Ovary (tissue), 9 donors: ENCODE data around the gene MAGI1. TPM values are rescaled to one million over a fixed set of nuclear protein-coding genes. Genes with fewer than 3 reads are reported as not detected.

Experiments used
- DNase-seq, 5 donors: peaks; one replicate each; pipeline ENCODE4 v3.0.0-alpha.2; 2019 to 2020
- H3K27ac ChIP-seq, 2 donors: fragments of 200-600 bp; one replicate each; pipeline versions ENCODE4 v1.5.1 to v1.8.0; 2019 to 2022
- H3K27me3 ChIP-seq: fragments of 200-600 bp; one replicate; pipeline ENCODE4 v1.8.0; 2022
- H3K36me3 ChIP-seq: fragments of 200-600 bp; sonication (generic); one replicate; pipeline ENCODE4 v1.5.1; 2019
- H3K4me1 ChIP-seq: one replicate; pipeline ENCODE4 v1.8.1; 2013; ENCODE audit warnings: mild to moderate bottlenecking, moderate library complexity; ENCODE audit not compliant: insufficient read depth
- H3K4me3 ChIP-seq: fragments of 200-600 bp; sonication (generic); one replicate; pipeline ENCODE4 v1.5.1; 2017
- H3K9me3 ChIP-seq, 2 donors: fragments of 200-600 bp in 1 of 2; sonication (generic) in 1 of 2; one replicate each; pipeline versions ENCODE4 v1.5.1 to v1.8.1; 2013 to 2019; ENCODE audit warnings: mild to moderate bottlenecking in 1 of 2, moderate library complexity in 1 of 2
- CTCF ChIP-seq, 3 donors: fragments of 450-650 bp in 2 of 3; fragments of 200-600 bp in 1 of 3; IDR thresholded peaks; one replicate each; pipeline versions ENCODE4 v1.5.1 to v1.8.0; 2016 to 2022; ENCODE audit warnings: antibody characterized with exemption in 3 of 3, mild to moderate bottlenecking in 1 of 3
- EP300 ChIP-seq: sonication (generic); formaldehyde crosslinking; IDR thresholded peaks from one replicate; pipeline ENCODE4 v1.6.1; 2017; ENCODE audit warnings: antibody characterized with exemption
- POLR2A ChIP-seq: fragments of 450-650 bp; IDR thresholded peaks from one replicate; pipeline ENCODE4 v1.6.1; 2017; ENCODE audit warnings: antibody characterized with exemption, mild to moderate bottlenecking, moderate library complexity
- WGBS, 3 donors: extraction: QIAGEN DNeasy Blood & Tissue Kit in 1 of 3; methylation state at CpG; one replicate each; pipeline versions ENCODE4 v1.1.5 to v1.1.7; 2013 to 2017; 5-methylcytosine and 5-hydroxymethylcytosine counted together
- intact Hi-C, 4 donors: fragments of 100-400 bp; cut with DNase I; formaldehyde crosslinking; loops; one replicate each; pipeline versions ENCODE4 v1.11.0 to v1.15.1; 2022 to 2023
- polyA plus RNA-seq, 2 donors: library from polyadenylated mRNA; stranded (reverse); fragments of 200-250 nt in 1 of 2; fragments of 350-450 nt in 1 of 2; fragmentation: Illumina TruSeq in 1 of 2; extraction: RNeasy Lipid Tissue Mini Kit (QIAGEN cat#74804) in 1 of 2; gene quantifications; one replicate each; pipeline ENCODE4 v1.2.3, GENCODE V29; 2013 to 2014
- total RNA-seq, 7 donors: library from RNA; depleted of rRNA in 2 of 7; stranded (reverse); fragments of >200 nt in 2 of 7; fragmentation: NEBNext Ultra II Directional in 3 of 7; extraction: Animal tissue kit (Norgen Biotek cat#: 25700) in 3 of 7; gene quantifications; one replicate each; pipeline versions ENCODE4 v1.1.0 to v1.2.4, GENCODE V29; 2016 to 2023
- donor health status: DM: no; HTN: no; CAD: no; lungs with moderate emphysema.
- donor health status: DM: no; HTN: no; CAD: no.
- donor health status: Bipolar disorder and iron deficiency.
- donor health status: DM: yes; HTN: yes; CAD: no.
- donor health status: DM: no; HTN: no; CAD: no.
- donor health status: DM: yes; HTN: yes; CAD: no.

MAGI1 gene
- total and polyA plus RNA-seq, 9 donors: 5.5 to 35.7 (median 8.7) TPM

GRCh38 chr3:65619888-65620287, 418.8 kb downstream of the MAGI1 start:
- Histone ChIP-seq H3K4me3 (no peak overlapping the region), H3K27ac (no peak overlapping the region), H3K9me3 (no peaks in the 10 kb centered on the region), H3K36me3 (no peaks in the 10 kb centered on the region), H3K4me1 (peaks cover 2% of the 10 kb centered on the region), H3K27me3 (no peaks in the 10 kb centered on the region)
- TF ChIP-seq EP300 (no peak), POLR2A (no peak), CTCF (IDR thresholded peaks at IDR 0.05) (no peak)
- intact Hi-C loops: no loop called here
- 73 to 85% (median 77%) methylated on average over 1 of the region's 1 CpG for WGBS, 3 donors
- DNase-seq: no peak

GRCh38 chr3:65619451-65619881, 419.3 kb downstream of the MAGI1 start:
- H3K27me3 ChIP-seq: no peaks in the 10 kb centered on the region
- intact Hi-C loops: no loop called here
- no peak overlapping the region for H3K4me3 ChIP-seq
- TF ChIP-seq POLR2A (no peak), EP300 (no peak), CTCF (IDR thresholded peaks at IDR 0.05) (no peak)
- peaks cover 2% of the 10 kb centered on the region for H3K4me1 ChIP-seq
- H3K9me3 ChIP-seq: no peaks in the 10 kb centered on the region
- no peaks in the 10 kb centered on the region for H3K36me3 ChIP-seq
- 72 to 78% (median 78%) methylated on average over 5 of the region's 5 CpGs for WGBS, 3 donors
- H3K27ac ChIP-seq: no peak overlapping the region
- no peak for DNase-seq

GRCh38 chr3:65618599-65618998, 420.1 kb downstream of the MAGI1 start:
- H3K4me3 ChIP-seq: no peak overlapping the region
- H3K27ac ChIP-seq: no peak overlapping the region
- intact Hi-C loops: no loop called here
- 67 to 73% (median 70%) methylated on average over 1 of the region's 1 CpG for WGBS, 3 donors
- DNase-seq: no peak
- TF ChIP-seq POLR2A: no peak
- no peak for TF ChIP-seq EP300
- TF ChIP-seq CTCF (IDR thresholded peaks at IDR 0.05): no peak
- H3K9me3 ChIP-seq: no peaks in the 10 kb centered on the region
- H3K27me3 ChIP-seq: no peaks in the 10 kb centered on the region
- H3K36me3 ChIP-seq: no peaks in the 10 kb centered on the region
- H3K4me1 ChIP-seq: peaks cover 2% of the 10 kb centered on the region

GRCh38 chr3:65617787-65618186, 420.9 kb downstream of the MAGI1 start:
- Histone ChIP-seq H3K36me3 (no peaks in the 10 kb centered on the region), H3K27ac (no peak overlapping the region), H3K4me3 (no peak overlapping the region), H3K4me1 (peaks cover 2% of the 10 kb centered on the region), H3K27me3 (no peaks in the 10 kb centered on the region), H3K9me3 (no peaks in the 10 kb centered on the region)
- intact Hi-C loops: no loop called here
- WGBS, 3 donors: 66 to 72% (median 70%) methylated on average over 6 of the region's 6 CpGs
- no peak for DNase-seq
- TF ChIP-seq CTCF (IDR thresholded peaks at IDR 0.05) (no peak), POLR2A (no peak), EP300 (no peak)

GRCh38 chr3:65617209-65617608, 421.5 kb downstream of the MAGI1 start:
- Histone ChIP-seq H3K4me1 (peaks cover 2% of the 10 kb centered on the region), H3K27ac (no peak overlapping the region), H3K36me3 (no peaks in the 10 kb centered on the region), H3K27me3 (no peaks in the 10 kb centered on the region), H3K9me3 (no peaks in the 10 kb centered on the region), H3K4me3 (no peak overlapping the region)
- TF ChIP-seq CTCF (IDR thresholded peaks at IDR 0.05): no peak
- TF ChIP-seq POLR2A: no peak
- no peak for TF ChIP-seq EP300
- intact Hi-C loops: no loop called here
- DNase-seq: no peak
- 88 to 95% (median 94%) methylated on average over 4 of the region's 4 CpGs for WGBS, 3 donors
